GM12891 (cell line): ENCODE measurements around the gene DCBLD2.

Experiments
- DNase-seq: peaks from one replicate; pipeline ENCODE4 v3.0.0; 2011; ENCODE audit warnings: low spot score; ENCODE audit not compliant: insufficient read length
- FAIRE-seq: peaks from 2 replicates; lab custom pipeline; 2011; peaks lifted over from hg19 to GRCh38; lab: Jason Lieb, UNC
- PAX5 ChIP-seq: IDR thresholded peaks from 2 replicates; pipeline ENCODE4 v1.6.1; 2011; ENCODE audit warnings: low read length, moderate library complexity, mild to moderate bottlenecking; ENCODE audit not compliant: insufficient read depth, severe bottlenecking
- POLR2A ChIP-seq: IDR thresholded peaks from 2 replicates; pipeline ENCODE4 v1.6.1; 2011; ENCODE audit warnings: low read depth, low read length, control low read depth
- POLR2AphosphoS5 ChIP-seq: IDR thresholded peaks from 2 replicates; pipeline ENCODE4 v1.6.1; 2011; ENCODE audit warnings: low read depth, low read length, control low read depth
- POU2F2 ChIP-seq: IDR thresholded peaks from 2 replicates; pipeline ENCODE4 v1.6.1; 2011; ENCODE audit warnings: low read depth, mild to moderate bottlenecking, control low read depth, low read length, moderate library complexity
- SPI1 ChIP-seq: IDR thresholded peaks from 2 replicates; pipeline ENCODE4 v1.6.1; 2011; ENCODE audit warnings: low read depth, low read length, control low read depth
- TAF1 ChIP-seq: IDR thresholded peaks from 2 replicates; pipeline ENCODE4 v1.6.1; 2011; ENCODE audit warnings: low read depth, low read length, control low read depth

Gene DCBLD2

GRCh38 chr3:98782824-98783500 is 118.5 kb downstream of the DCBLD2 start:
- DNase-seq, result no peak
- no peak for FAIRE-seq
- TF ChIP-seq POLR2A, result no peak
- TF ChIP-seq PAX5, result no peak
- TF ChIP-seq SPI1, result no peak
- no peak for TF ChIP-seq TAF1
- no peak for TF ChIP-seq POU2F2
- TF ChIP-seq POLR2AphosphoS5, result no peak

- FAIRE-seq (no peak), DNase-seq (no peak)
- TF ChIP-seq POU2F2 (no peak), POLR2AphosphoS5 (no peak), TAF1 (no peak), PAX5 (no peak), SPI1 (no peak), POLR2A (no peak)
Measured at GRCh38 chr3:98780343-98780742, 121.2 kb downstream of the DCBLD2 start.

GRCh38 chr3:98779541-98780335 is 121.8 kb downstream of the DCBLD2 start:
- DNase-seq (no peak), FAIRE-seq (no peak)
- no peak for TF ChIP-seq POLR2A
- no peak for TF ChIP-seq POLR2AphosphoS5
- no peak for TF ChIP-seq TAF1

- FAIRE-seq, result peak; percentile 31
- no peak for TF ChIP-seq POLR2AphosphoS5
- no peak for DNase-seq
Measured at GRCh38 chr3:98778852-98779413, 122.6 kb downstream of the DCBLD2 start.

- TF ChIP-seq SPI1, result no peak
- no peak for TF ChIP-seq PAX5
- TF ChIP-seq TAF1, result no peak
- no peak for TF ChIP-seq POLR2AphosphoS5
- TF ChIP-seq POLR2A, result no peak
- no peak for TF ChIP-seq POU2F2
- DNase-seq (no peak), FAIRE-seq (no peak)
Measured at GRCh38 chr3:98778383-98778782, 123.1 kb downstream of the DCBLD2 start.

GRCh38 chr3:98777801-98778220 is 123.7 kb downstream of the DCBLD2 start:
- DNase-seq, result no peak
- no peak for TF ChIP-seq POLR2A
- no peak for TF ChIP-seq PAX5
- no peak for TF ChIP-seq TAF1
- TF ChIP-seq POLR2AphosphoS5, result no peak
- no peak for TF ChIP-seq POU2F2
- no peak for TF ChIP-seq SPI1
- no peak for FAIRE-seq

GRCh38 chr3:98777286-98777685 is 124.2 kb downstream of the DCBLD2 start:
- DNase-seq (no peak), FAIRE-seq (no peak)
- TF ChIP-seq SPI1 (no peak), PAX5 (no peak), POLR2AphosphoS5 (no peak)

- no peak for TF ChIP-seq POLR2A
- no peak for TF ChIP-seq TAF1
- TF ChIP-seq POU2F2, result no peak
- TF ChIP-seq PAX5, result no peak
- TF ChIP-seq SPI1, result no peak
- TF ChIP-seq POLR2AphosphoS5, result no peak
- FAIRE-seq, result peak; percentile 51
- no peak for DNase-seq
Measured at GRCh38 chr3:98776140-98776493, 125.4 kb downstream of the DCBLD2 start.

- TF ChIP-seq POLR2A, result no peak
- no peak for TF ChIP-seq SPI1
- no peak for TF ChIP-seq PAX5
- no peak for TF ChIP-seq POU2F2
- no peak for TF ChIP-seq TAF1
- TF ChIP-seq POLR2AphosphoS5, result no peak
- FAIRE-seq (peak; percentile 9), DNase-seq (no peak)
Measured at GRCh38 chr3:98775459-98776139, 125.9 kb downstream of the DCBLD2 start.
